Measurements from ENCODE around the gene LEF1.

LEF1 gene

DNA sequence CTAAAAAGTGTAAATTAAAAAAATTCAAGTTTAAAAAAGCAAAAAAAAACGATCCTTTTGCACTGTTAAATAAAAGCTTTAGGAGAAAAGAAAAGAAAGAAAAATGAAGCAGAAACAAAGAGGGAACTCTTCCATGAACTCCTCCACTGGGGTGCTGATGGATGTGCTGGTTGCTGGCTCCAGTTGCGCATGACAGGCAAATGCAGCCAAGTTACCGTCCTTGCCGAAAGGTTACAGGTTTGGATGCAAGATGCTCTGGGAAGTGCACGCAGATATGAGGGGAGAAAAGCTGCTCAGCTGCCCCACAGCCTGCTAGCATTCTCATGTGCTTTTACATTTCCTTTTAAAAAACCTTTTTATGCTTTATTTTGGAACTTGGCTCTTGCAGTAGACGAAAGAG, 120.6 kb downstream of the LEF1 start:
- Mint-ChIP-seq H3K27me3 (no peaks in the 10 kb centered on the region), H3K4me1 (no peaks in the 10 kb centered on the region), H3K27ac (no peak overlapping the region), H3K9me3 (no peaks in the 10 kb centered on the region), H3K36me3 (no peaks in the 10 kb centered on the region), H3K4me3 (no peak overlapping the region)
- DNase-seq (ENCODE audit: low spot score in 2 of 2) (no peak), ATAC-seq (ENCODE audit: low read depth) (no peak)

DNA sequence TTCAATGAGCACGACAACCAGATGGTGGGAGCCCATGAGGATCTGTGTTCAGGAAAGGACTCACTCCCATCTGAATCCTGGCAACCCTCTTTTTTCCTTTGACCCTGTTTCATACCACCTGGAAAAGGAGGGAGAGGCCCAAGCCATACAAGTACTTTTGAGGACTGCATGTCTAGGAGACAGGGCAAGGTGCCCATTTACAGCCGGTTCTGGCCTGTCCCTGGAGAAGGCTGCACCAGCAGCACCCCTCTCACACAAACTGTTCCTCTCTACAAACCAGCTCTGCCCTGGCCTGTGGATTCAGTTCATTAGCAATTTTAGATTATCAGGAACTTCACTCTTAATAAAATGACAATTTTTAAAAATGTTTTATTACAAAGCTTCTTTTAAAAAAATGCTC, 121.5 kb downstream of the LEF1 start:
- H3K4me1 Mint-ChIP-seq = no peaks in the 10 kb centered on the region
- no peak for ATAC-seq (ENCODE audit: low read depth)
- no peak overlapping the region for H3K4me3 Mint-ChIP-seq
- no peak for DNase-seq (ENCODE audit: low spot score in 2 of 2)
- no peaks in the 10 kb centered on the region for H3K27me3 Mint-ChIP-seq
- no peaks in the 10 kb centered on the region for H3K9me3 Mint-ChIP-seq
- H3K27ac Mint-ChIP-seq = no peak overlapping the region
- H3K36me3 Mint-ChIP-seq = no peaks in the 10 kb centered on the region

DNA sequence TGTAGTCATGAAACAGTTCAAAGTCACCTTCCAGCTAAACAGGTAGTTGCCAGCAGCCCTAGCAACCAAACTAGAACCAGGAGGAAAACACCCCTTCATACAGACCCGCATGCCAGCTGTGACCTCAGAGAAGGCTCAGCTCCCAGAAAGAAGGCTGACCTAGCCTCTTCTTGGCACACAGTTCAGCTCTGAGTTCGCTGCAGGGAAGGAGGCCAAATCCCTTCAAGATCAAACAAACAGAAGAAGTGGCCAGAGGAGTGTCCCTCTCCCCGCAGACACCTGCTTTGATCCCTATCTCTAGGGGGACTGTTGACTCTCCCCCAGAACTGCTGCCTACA, 123.1 kb downstream of the LEF1 start:
- DNase-seq (ENCODE audit: low spot score in 2 of 2) = no peak
- Mint-ChIP-seq H3K9me3 (no peaks in the 10 kb centered on the region), H3K27me3 (no peaks in the 10 kb centered on the region), H3K4me1 (no peaks in the 10 kb centered on the region), H3K27ac (no peak overlapping the region), H3K4me3 (no peak overlapping the region), H3K36me3 (no peaks in the 10 kb centered on the region)
- no peak for ATAC-seq (ENCODE audit: low read depth)

DNA sequence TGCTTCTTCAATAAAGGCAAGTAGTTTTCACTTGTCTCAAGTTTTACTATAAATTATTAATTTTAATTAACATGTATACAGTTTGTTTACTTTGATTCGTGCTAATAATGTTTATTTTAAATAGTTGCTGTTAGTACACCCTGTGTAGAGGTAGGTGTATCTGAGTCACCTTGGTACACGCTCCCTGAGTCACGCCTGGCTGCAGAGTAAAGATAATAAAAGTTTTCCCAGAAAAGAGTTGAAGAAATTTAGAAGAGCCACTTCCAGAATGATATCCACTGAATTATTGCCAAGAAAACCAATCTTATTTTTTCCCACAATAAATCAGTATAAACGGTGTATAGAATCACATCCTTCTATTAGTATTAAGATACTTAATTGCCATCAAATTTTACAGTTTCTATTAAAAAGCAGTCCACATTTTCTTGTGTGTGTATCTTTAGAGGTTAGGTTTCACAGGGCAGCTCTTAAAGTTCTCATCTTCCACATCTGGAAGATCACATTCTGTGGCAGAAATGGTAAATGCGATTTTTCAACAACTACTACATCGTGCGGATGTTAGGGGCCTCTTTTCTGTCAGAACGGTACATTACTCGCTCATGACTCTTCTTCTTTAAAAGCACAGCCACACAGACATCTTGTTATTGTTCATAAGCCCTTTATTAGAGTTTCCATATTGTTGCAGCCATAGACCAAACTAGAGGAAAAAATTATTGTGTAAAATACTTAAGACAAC, 123.6 kb downstream of the LEF1 start:
- no peaks in the 10 kb centered on the region for H3K9me3 Mint-ChIP-seq
- no peaks in the 10 kb centered on the region for H3K27me3 Mint-ChIP-seq
- ATAC-seq (ENCODE audit: low read depth) (no peak), DNase-seq (ENCODE audit: low spot score in 2 of 2) (no peak)
- H3K4me1 Mint-ChIP-seq = no peaks in the 10 kb centered on the region
- no peak overlapping the region for H3K4me3 Mint-ChIP-seq
- no peaks in the 10 kb centered on the region for H3K36me3 Mint-ChIP-seq
- no peak overlapping the region for H3K27ac Mint-ChIP-seq

DNA sequence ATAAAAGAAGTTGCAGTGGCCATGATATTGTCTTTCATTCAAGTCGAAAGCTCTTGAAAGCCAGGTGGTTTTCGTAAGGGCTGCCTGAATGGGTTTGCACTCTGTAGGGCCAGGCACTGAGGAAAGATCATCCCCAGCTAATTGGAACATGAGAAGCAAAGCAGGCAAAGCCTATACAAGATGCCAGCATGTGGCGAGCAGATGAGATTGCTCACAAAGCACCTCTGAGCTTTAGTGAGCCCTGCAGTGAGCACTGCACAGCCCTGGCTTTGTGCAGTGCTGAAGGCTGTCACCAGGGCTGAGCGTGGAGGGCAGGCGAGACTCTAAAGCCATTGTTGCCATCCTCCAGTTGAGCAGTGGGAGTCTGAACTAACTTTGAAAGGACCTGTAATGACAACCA, 125.2 kb downstream of the LEF1 start:
- no peaks in the 10 kb centered on the region for H3K4me1 Mint-ChIP-seq
- H3K4me3 Mint-ChIP-seq = no peak overlapping the region
- DNase-seq (ENCODE audit: low spot score in 2 of 2) (no peak), ATAC-seq (ENCODE audit: low read depth) (no peak)
- no peaks in the 10 kb centered on the region for H3K9me3 Mint-ChIP-seq
- H3K36me3 Mint-ChIP-seq = peaks cover 2% of the 10 kb centered on the region
- H3K27me3 Mint-ChIP-seq = no peaks in the 10 kb centered on the region
- H3K27ac Mint-ChIP-seq = no peak overlapping the region

DNA sequence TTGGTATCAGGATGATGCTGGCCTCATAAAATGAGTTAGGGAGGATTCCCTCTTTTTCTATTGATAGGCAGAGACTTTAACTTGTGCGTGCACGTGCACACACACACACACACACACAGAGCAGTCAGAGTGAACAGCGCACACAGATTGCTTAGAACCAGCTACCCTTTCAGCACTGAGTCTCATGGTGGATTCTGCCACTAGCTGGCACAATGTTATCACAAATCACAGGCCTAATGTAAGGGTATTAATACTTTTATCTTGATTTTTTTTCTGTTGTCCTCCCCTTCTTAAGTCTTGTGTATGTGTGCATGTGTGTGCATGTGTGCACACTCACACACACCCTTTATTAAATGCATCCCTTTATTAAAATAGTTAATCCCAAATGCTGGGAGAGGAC, 125.8 kb downstream of the LEF1 start:
- Mint-ChIP-seq H3K4me3 (no peak overlapping the region), H3K4me1 (no peaks in the 10 kb centered on the region), H3K27me3 (no peaks in the 10 kb centered on the region), H3K27ac (no peak overlapping the region), H3K36me3 (peaks cover 2% of the 10 kb centered on the region), H3K9me3 (no peaks in the 10 kb centered on the region)
- DNase-seq (ENCODE audit: low spot score in 2 of 2) (no peak), ATAC-seq (ENCODE audit: low read depth) (no peak)

DNA sequence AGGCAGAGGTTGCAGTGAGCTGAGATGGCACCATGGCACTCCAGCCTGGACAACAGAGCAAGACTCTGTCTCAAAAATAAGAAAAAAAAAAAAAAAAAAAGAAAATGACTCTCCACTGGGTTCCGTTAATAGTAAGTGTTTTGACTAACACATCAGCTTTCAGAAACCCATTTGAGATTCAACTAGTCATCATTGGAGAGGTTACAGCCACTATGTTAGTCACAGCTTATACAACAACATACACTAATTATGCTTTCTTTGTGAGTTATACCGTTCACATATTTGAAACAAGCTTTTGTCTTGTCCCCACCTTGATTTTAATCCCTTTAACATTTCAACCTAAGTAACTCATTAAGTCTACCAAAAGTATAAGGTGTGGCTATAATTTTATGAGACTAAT, 130.8 kb downstream of the LEF1 start:
- no peak overlapping the region for H3K4me3 Mint-ChIP-seq
- DNase-seq (ENCODE audit: low spot score in 2 of 2) (no peak), ATAC-seq (ENCODE audit: low read depth) (no peak)
- no peaks in the 10 kb centered on the region for H3K9me3 Mint-ChIP-seq
- H3K27ac Mint-ChIP-seq = no peak overlapping the region
- H3K27me3 Mint-ChIP-seq = no peaks in the 10 kb centered on the region
- peaks cover 14% of the 10 kb centered on the region for H3K36me3 Mint-ChIP-seq
- H3K4me1 Mint-ChIP-seq = peaks cover 2% of the 10 kb centered on the region

DNA sequence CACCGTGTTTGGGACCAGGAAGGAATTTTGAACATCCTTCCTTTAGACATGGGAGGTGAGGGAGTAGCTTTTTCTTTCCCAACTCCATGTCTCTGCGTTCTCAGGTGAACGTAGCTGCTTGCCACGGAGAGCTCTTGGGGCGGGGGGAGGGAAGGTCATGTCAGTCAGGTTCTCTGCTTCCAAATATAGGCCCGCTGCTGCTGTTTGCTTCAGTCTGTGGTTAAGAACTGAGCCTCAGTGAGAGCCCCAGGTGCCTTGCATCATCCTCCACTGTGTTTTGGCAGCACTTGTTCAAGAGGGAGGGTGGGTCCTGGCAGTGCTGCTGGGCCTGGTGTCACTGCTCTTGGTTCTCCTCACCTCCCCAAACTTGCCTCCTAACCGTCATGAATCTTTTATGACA, 132.5 kb downstream of the LEF1 start:
- H3K4me1 Mint-ChIP-seq = peaks cover 2% of the 10 kb centered on the region
- peak; percentile 48 for ATAC-seq (ENCODE audit: low read depth)

DNA sequence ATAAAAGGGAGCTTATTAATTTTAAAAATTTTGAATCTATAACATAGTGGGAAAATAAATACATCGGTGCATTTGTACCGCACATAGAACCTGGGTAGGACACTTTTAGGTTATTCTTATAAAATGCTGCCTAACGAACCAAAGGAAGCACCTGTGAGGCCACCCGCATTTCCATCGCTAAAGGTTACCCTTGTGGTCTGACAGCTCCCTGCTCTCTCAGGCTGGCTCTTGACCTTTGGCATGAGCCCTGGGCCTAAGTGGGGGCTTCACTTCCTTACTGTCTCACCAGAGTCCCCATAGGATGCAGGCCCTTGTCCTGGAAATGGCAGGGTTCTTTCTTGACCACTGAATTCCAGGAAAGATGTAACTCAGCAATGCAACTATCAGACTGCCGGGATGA, 133.0 kb downstream of the LEF1 start:
- DNase-seq (ENCODE audit: low spot score in 2 of 2) = no peak
- Mint-ChIP-seq H3K36me3 (peaks cover 22% of the 10 kb centered on the region), H3K9me3 (no peaks in the 10 kb centered on the region), H3K27ac (peak overlapping the region; percentile 41), H3K27me3 (no peaks in the 10 kb centered on the region), H3K4me1 (peaks cover 2% of the 10 kb centered on the region), H3K4me3 (peak overlapping the region; percentile 4)
- no peak for ATAC-seq (ENCODE audit: low read depth)

More for the DNA sequence above, 132.5 kb downstream of the LEF1 start:
- peak overlapping the region; percentile 41 for H3K27ac Mint-ChIP-seq
- no peak for DNase-seq (ENCODE audit: low spot score in 2 of 2)
- peaks cover 18% of the 10 kb centered on the region for H3K36me3 Mint-ChIP-seq
- no peaks in the 10 kb centered on the region for H3K27me3 Mint-ChIP-seq
- H3K4me3 Mint-ChIP-seq = no peak overlapping the region
- H3K9me3 Mint-ChIP-seq = no peaks in the 10 kb centered on the region

DNA sequence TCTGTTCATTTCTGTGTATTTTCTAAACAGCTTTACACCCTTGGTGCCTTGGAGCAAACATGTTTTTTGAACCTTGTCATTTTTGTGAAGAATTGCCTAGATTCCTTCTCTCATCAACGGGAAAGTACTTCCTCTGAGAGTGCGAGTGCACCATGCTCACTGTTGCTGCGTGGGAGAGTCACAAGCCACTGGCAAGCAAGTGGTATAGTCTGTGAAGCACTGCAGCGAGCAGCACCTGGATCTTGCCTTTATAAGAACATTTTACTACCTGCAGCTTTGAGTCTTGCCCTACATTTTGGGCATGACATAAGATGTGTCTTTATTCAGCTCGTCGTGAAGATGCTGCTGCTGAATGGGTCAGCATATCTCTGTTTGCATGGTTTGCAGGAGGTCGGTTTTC, 134.2 kb downstream of the LEF1 start:
- H3K36me3 Mint-ChIP-seq = peaks cover 31% of the 10 kb centered on the region
- no peaks in the 10 kb centered on the region for H3K27me3 Mint-ChIP-seq
- ATAC-seq (ENCODE audit: low read depth) (no peak), DNase-seq (ENCODE audit: low spot score in 2 of 2) (no peak)
- no peak overlapping the region for H3K27ac Mint-ChIP-seq
- no peaks in the 10 kb centered on the region for H3K9me3 Mint-ChIP-seq
- peaks cover 2% of the 10 kb centered on the region for H3K4me1 Mint-ChIP-seq
- H3K4me3 Mint-ChIP-seq = no peak overlapping the region

DNA sequence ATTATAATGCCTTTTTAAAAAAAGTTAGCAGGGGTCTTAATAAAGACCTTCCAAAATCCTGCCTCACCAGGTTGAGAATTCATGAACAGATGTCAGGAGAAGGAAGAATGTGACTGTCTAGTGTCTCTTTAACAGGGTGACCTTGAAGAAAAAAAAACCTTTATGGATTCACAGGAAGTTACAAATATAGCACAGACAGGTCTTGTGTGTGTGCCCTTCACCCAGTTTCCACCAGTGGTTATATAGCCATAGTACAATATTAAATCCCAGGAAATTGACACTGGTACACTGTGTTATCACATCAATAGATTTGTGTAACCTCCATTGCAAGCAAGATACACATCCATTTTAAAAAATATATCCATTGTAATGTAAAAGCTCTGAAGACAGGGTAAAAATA, 135.4 kb downstream of the LEF1 start:
- no peak for DNase-seq (ENCODE audit: low spot score in 2 of 2)
- no peaks in the 10 kb centered on the region for H3K9me3 Mint-ChIP-seq
- no peaks in the 10 kb centered on the region for H3K27me3 Mint-ChIP-seq
- peaks cover 2% of the 10 kb centered on the region for H3K4me1 Mint-ChIP-seq
- no peak overlapping the region for H3K4me3 Mint-ChIP-seq
- peaks cover 37% of the 10 kb centered on the region for H3K36me3 Mint-ChIP-seq
- ATAC-seq (ENCODE audit: low read depth) = no peak
- H3K27ac Mint-ChIP-seq = no peak overlapping the region

DNA sequence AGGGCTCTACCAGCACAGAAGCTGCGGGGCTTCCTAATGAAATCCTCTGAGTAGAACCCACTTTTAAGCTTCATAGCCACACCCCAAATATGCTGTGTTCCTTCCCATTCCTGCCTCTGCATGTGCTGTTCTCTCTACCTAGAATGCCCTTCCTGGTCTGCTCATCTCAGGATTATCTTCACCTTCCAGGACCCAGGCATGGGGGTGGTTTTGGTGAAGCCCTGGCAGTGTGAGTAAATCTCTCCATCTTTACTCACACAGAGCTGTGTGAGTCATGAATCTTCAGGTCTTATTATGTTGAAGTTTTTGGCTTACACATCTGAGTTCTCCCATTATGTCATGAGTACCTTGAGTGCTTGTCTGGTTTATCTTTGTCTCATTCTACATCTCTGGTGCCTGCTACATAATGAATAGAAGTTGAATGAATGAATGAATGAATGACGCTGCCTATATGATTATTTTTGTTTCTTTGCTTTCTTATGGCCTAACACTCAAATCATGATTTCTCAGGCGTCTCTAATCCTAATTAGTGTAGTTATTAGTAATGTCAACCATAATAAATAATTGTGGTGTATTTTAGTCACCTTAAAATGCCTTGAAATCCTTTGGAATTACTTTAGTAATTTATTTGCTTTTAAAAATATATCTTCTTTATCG, 137.2 kb downstream of the LEF1 start:
- Mint-ChIP-seq H3K9me3 (no peaks in the 10 kb centered on the region), H3K4me3 (no peak overlapping the region), H3K36me3 (peaks cover 49% of the 10 kb centered on the region), H3K27me3 (no peaks in the 10 kb centered on the region), H3K27ac (peak overlapping the region; percentile 26), H3K4me1 (peaks cover 2% of the 10 kb centered on the region)
- DNase-seq (ENCODE audit: low spot score in 2 of 2) = no peak
- ATAC-seq (ENCODE audit: low read depth) = no peak

DNA sequence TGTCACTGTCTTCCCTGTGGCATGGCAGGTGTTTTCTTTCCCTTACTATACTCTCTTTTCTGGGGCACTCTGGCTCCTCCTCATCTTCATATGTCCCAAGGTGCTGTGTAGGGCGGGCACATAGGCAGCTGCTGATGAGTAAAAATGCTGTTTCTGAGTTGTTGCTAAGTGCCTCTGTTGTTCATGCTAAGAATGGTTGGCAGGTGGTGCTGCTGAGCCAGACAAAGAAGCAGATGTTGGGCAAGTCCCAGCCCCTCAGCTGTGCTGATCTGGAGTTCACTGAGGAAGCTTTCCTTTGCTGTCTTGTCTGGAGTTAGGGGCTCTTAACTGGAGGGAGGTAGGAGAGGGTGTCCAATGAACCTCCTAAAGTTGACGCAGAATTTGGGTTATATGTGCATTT, 138.4 kb downstream of the LEF1 start:
- Mint-ChIP-seq H3K9me3 (no peaks in the 10 kb centered on the region), H3K4me1 (no peaks in the 10 kb centered on the region), H3K27me3 (no peaks in the 10 kb centered on the region), H3K36me3 (peaks cover 50% of the 10 kb centered on the region), H3K4me3 (no peak overlapping the region), H3K27ac (no peak overlapping the region)
- ATAC-seq (ENCODE audit: low read depth) (no peak), DNase-seq (ENCODE audit: low spot score in 2 of 2) (no peak)

DNA sequence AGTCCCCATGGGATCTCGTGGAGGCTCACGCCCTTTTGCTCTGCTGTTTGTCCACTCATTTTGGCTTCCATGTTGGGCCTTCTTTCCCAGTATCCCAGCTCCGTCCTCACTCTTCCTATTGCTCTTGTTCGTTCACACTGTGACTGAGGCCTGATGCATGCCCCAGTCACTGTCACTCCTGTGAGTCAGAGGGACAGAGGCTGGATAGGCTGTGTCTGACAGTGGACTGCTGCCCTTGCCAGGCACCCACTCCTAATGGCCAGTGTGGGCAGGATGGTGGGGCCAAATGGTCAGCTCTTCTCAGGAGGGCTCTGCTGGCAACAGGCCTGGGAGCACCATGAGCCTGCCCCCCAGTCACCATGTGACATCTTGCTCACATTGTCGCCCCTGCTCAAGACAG, 139.0 kb downstream of the LEF1 start:
- Mint-ChIP-seq H3K27ac (no peak overlapping the region), H3K9me3 (no peaks in the 10 kb centered on the region), H3K36me3 (peaks cover 49% of the 10 kb centered on the region), H3K4me1 (no peaks in the 10 kb centered on the region), H3K27me3 (no peaks in the 10 kb centered on the region), H3K4me3 (no peak overlapping the region)
- no peak for ATAC-seq (ENCODE audit: low read depth)
- no peak for DNase-seq (ENCODE audit: low spot score in 2 of 2)

Data from memory B cell (primary cell).